BLaER1 (cell line): ENCODE measurements around the gene PEX11B.

Experiments used
- H3K27ac ChIP-seq: shearing (Covaris generic); formaldehyde crosslinking; 2 replicates; pipeline ENCODE4 v1.8.1; 2022
- H3K27me3 ChIP-seq: shearing (Covaris generic); formaldehyde crosslinking; 2 replicates; pipeline ENCODE4 v1.8.1; 2022
- H3K36me3 ChIP-seq: shearing (Covaris generic); formaldehyde crosslinking; 2 replicates; pipeline ENCODE4 v1.8.1; 2022
- H3K4me1 ChIP-seq: shearing (Covaris generic); formaldehyde crosslinking; 2 replicates; pipeline ENCODE4 v1.8.1; 2022
- H3K4me2 ChIP-seq: shearing (Covaris generic); formaldehyde crosslinking; 2 replicates; pipeline ENCODE4 v1.8.1; 2022
- H3K4me3 ChIP-seq: shearing (Covaris generic); formaldehyde crosslinking; 2 replicates; pipeline ENCODE4 v1.8.1; 2022
- H3K9ac ChIP-seq: shearing (Covaris generic); formaldehyde crosslinking; 2 replicates; pipeline ENCODE4 v1.8.1; 2022
- H3K9me3 ChIP-seq: shearing (Covaris generic); formaldehyde crosslinking; 2 replicates; pipeline ENCODE4 v1.8.1; 2022
- H4K20me1 ChIP-seq: shearing (Covaris generic); formaldehyde crosslinking; 2 replicates; pipeline ENCODE4 v1.8.1; 2022
- Cebpa-rat ChIP-seq: shearing (Covaris generic); IDR thresholded peaks from 2 replicates; pipeline ENCODE4 v1.8.1; 2022

Gene PEX11B

DNA sequence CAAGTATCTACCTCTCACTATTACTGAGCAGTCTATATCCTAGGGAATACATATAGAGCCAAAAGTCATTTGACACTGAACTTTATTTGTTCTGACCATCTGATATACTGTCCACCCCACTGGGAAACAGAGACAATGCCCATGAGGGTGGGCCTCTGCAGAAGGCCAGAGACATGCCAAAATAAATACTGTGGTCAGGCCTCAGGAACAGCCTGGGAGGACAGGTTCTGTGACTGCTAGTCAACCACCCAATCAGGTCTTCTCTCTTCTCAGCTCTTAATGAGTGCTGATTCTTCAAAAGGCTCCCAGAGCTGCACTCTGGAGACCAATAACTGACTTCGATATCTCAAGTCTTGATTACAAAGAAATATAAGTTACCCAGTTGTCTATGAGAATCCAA is 27.4 kb downstream of the PEX11B start:
- TF ChIP-seq Cebpa-rat: no peak
- Histone ChIP-seq H3K9me3 (no peaks in the 10 kb centered on the region), H3K4me2 (no peak overlapping the region), H3K4me3 (no peak overlapping the region), H3K27me3 (no peaks in the 10 kb centered on the region), H4K20me1 (no peaks in the 10 kb centered on the region), H3K36me3 (no peaks in the 10 kb centered on the region), H3K9ac (no peak overlapping the region), H3K4me1 (peaks cover 10% of the 10 kb centered on the region), H3K27ac (no peak overlapping the region)

GRCh38 chr1:145889722-145890121 is 28.8 kb downstream of the PEX11B start:
- Histone ChIP-seq H4K20me1 (no peaks in the 10 kb centered on the region), H3K27me3 (peaks cover 8% of the 10 kb centered on the region), H3K9me3 (no peaks in the 10 kb centered on the region), H3K9ac (no peak overlapping the region), H3K27ac (no peak overlapping the region), H3K4me3 (no peak overlapping the region), H3K4me2 (no peak overlapping the region), H3K4me1 (peaks cover 18% of the 10 kb centered on the region), H3K36me3 (no peaks in the 10 kb centered on the region)
- no peak for TF ChIP-seq Cebpa-rat

- H3K4me3 ChIP-seq: no peak overlapping the region
- peaks cover 18% of the 10 kb centered on the region for H3K4me1 ChIP-seq
- H3K27me3 ChIP-seq: peaks cover 9% of the 10 kb centered on the region
- H3K9ac ChIP-seq: no peak overlapping the region
- no peaks in the 10 kb centered on the region for H3K9me3 ChIP-seq
- no peaks in the 10 kb centered on the region for H4K20me1 ChIP-seq
- H3K36me3 ChIP-seq: no peaks in the 10 kb centered on the region
- no peak for TF ChIP-seq Cebpa-rat
- no peak overlapping the region for H3K4me2 ChIP-seq
- no peak overlapping the region for H3K27ac ChIP-seq
Measured at GRCh38 chr1:145887631-145888030, 30.9 kb downstream of the PEX11B start.

- no peaks in the 10 kb centered on the region for H3K36me3 ChIP-seq
- H3K4me3 ChIP-seq: no peak overlapping the region
- H3K27me3 ChIP-seq: peaks cover 9% of the 10 kb centered on the region
- H3K9me3 ChIP-seq: no peaks in the 10 kb centered on the region
- H3K9ac ChIP-seq: no peak overlapping the region
- H3K4me1 ChIP-seq: peaks cover 12% of the 10 kb centered on the region
- no peaks in the 10 kb centered on the region for H4K20me1 ChIP-seq
- TF ChIP-seq Cebpa-rat: no peak
- no peak overlapping the region for H3K4me2 ChIP-seq
- H3K27ac ChIP-seq: no peak overlapping the region
Measured at GRCh38 chr1:145886816-145887215, 31.7 kb downstream of the PEX11B start.

- H3K36me3 ChIP-seq: no peaks in the 10 kb centered on the region
- peaks cover 8% of the 10 kb centered on the region; the same call in 1 of the 2 replicates for H3K4me1 ChIP-seq
- peak overlapping the region; percentile 67 for H3K4me3 ChIP-seq
- H3K9me3 ChIP-seq: no peaks in the 10 kb centered on the region
- H3K4me2 ChIP-seq: peak overlapping the region; percentile 88
- H3K27me3 ChIP-seq: peaks cover 9% of the 10 kb centered on the region
- TF ChIP-seq Cebpa-rat: no peak
- H3K9ac ChIP-seq: no peak overlapping the region
- H3K27ac ChIP-seq: no peak overlapping the region
- H4K20me1 ChIP-seq: no peaks in the 10 kb centered on the region
Measured at GRCh38 chr1:145886390-145886789, 32.1 kb downstream of the PEX11B start.

- Histone ChIP-seq H3K27me3 (peaks cover 9% of the 10 kb centered on the region), H3K4me3 (peak within 1 kb of the TSS; percentile 67), H3K4me1 (peaks cover 8% of the 10 kb centered on the region; the same call in 1 of the 2 replicates), H3K4me2 (peak within 1 kb of the TSS; percentile 88), H3K27ac (no peak within 1 kb of the TSS), H3K9ac (no peak within 1 kb of the TSS), H3K36me3 (no peaks in the 10 kb centered on the region), H4K20me1 (no peaks in the 10 kb centered on the region), H3K9me3 (no peaks in the 10 kb centered on the region)
- TF ChIP-seq Cebpa-rat: no peak
Measured at GRCh38 chr1:145885738-145886287, 32.7 kb downstream of the PEX11B start, which contains the start of gene ANKRD35. Gene ANKRD35, minus strand, starts transcription at chr1:145885866. Its CDS starts 108 bp downstream, at chr1:145885758.

DNA sequence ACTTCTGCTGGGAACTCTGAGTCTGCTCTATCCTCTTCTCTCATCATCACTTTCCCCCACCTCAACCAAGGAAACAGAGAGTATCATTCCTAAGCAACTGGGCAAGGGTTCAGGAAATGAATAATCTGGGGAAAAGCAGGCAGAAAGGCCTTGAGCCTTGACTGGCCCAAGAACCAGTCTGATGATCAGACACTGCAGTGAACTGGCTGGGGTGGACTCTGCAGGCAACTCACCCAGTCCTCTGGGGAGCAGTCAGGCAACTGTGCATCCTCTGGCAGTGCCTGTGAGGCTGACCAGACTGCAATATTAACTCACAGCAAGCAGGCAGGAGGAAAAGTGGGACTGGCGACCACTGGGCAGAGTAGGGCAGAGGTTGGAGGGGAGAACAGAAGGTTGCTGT is 33.8 kb downstream of the PEX11B start:
- H3K4me2 ChIP-seq: no peak overlapping the region
- H3K4me3 ChIP-seq: no peak overlapping the region
- H3K27ac ChIP-seq: no peak overlapping the region

GRCh38 chr1:145879775-145880174 is 38.7 kb downstream of the PEX11B start:
- H4K20me1 ChIP-seq: no peaks in the 10 kb centered on the region
- no peaks in the 10 kb centered on the region for H3K36me3 ChIP-seq
- H3K9me3 ChIP-seq: no peaks in the 10 kb centered on the region
- no peak overlapping the region for H3K9ac ChIP-seq
- no peak overlapping the region for H3K4me3 ChIP-seq
- no peak for TF ChIP-seq Cebpa-rat
- H3K4me2 ChIP-seq: no peak overlapping the region
- no peak overlapping the region for H3K27ac ChIP-seq
- H3K4me1 ChIP-seq: no peaks in the 10 kb centered on the region
- H3K27me3 ChIP-seq: peaks cover 1% of the 10 kb centered on the region

More for the DNA sequence above, 33.8 kb downstream of the PEX11B start:
- no peaks in the 10 kb centered on the region for H4K20me1 ChIP-seq
- H3K27me3 ChIP-seq: peaks cover 9% of the 10 kb centered on the region
- no peak for TF ChIP-seq Cebpa-rat
- H3K4me1 ChIP-seq: peaks cover 8% of the 10 kb centered on the region; the same call in 1 of the 2 replicates
- no peak overlapping the region for H3K9ac ChIP-seq
- H3K36me3 ChIP-seq: no peaks in the 10 kb centered on the region
- no peaks in the 10 kb centered on the region for H3K9me3 ChIP-seq

DNA sequence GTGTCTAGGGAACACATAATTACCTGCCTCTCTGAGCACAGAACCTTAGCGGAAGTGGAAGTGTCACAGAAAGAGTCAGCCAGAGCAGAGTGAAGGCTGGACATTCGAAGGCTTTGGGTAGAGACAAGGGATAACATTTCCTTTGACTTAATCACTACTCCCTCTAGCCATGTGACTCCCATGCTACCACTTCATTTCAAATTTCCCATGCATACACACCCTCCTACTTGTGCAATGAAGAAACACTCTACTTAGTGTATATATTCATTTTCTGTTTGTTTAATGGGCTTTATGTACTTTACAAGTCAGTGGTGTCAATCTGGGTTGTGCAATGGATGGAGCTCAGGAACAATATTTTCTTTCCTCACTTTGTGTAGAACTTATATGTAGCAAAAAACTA is 39.8 kb downstream of the PEX11B start:
- Histone ChIP-seq H3K4me1 (no peaks in the 10 kb centered on the region), H3K36me3 (no peaks in the 10 kb centered on the region), H3K9me3 (no peaks in the 10 kb centered on the region), H3K4me3 (no peak overlapping the region), H3K27ac (no peak overlapping the region), H3K27me3 (peaks cover 2% of the 10 kb centered on the region; the same call in 1 of the 2 replicates), H3K9ac (no peak overlapping the region), H3K4me2 (no peak overlapping the region), H4K20me1 (no peaks in the 10 kb centered on the region)
- no peak for TF ChIP-seq Cebpa-rat

DNA sequence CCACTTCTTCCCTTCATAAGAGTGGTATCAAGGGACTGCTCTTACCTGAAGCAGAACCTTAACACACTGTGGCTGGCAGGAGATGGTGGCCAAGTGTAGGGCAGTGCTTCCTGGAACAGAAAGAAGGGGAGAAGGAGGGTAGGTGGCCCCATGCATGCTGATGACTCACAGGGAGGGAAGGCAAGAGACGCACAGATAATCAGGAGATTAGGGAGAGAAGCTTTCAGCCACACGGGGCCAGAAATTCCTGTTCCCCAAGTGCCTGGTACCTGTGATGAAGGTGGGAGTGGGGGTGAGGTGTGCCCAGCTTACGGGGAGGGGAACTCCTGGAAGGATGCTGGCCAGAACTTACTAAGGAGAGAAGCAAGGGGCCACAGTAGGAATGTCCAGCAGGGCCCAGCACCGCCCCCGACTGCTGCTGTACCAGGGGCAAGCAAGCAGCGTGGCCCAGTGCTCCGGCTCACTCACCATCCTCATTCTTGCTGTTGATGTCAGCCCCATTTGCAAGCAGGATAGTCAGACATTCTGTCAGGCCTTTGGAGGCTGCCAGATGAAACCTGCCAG is 40.5 kb downstream of the PEX11B start:
- TF ChIP-seq Cebpa-rat: no peak
- Histone ChIP-seq H3K4me2 (no peak overlapping the region), H3K4me1 (peaks cover 2% of the 10 kb centered on the region; the same call in 1 of the 2 replicates), H4K20me1 (no peaks in the 10 kb centered on the region), H3K9me3 (no peaks in the 10 kb centered on the region), H3K9ac (no peak overlapping the region), H3K27ac (no peak overlapping the region), H3K4me3 (no peak overlapping the region), H3K36me3 (no peaks in the 10 kb centered on the region), H3K27me3 (peaks cover 9% of the 10 kb centered on the region; the same call in 1 of the 2 replicates)
